HEK293 (cell line): ENCODE measurements around the gene CNRIP1.

ENCODE experiments used
- CTCF ChIP-seq: fragments of 450-650 bp; formaldehyde crosslinking; IDR thresholded peaks from 2 replicates; pipeline ENCODE4 v1.5.1; 2016; ENCODE audit warnings: missing biosample characterization, missing genetic modification characterization
- PATZ1 ChIP-seq: fragments of 450-650 bp; formaldehyde crosslinking; IDR thresholded peaks from 2 replicates; pipeline ENCODE4 v1.5.1; 2016; ENCODE audit warnings: missing biosample characterization, missing genetic modification characterization
- SCRT1 ChIP-seq: fragments of 450-650 bp; formaldehyde crosslinking; IDR thresholded peaks from 2 replicates; pipeline ENCODE4 v1.5.1; 2016; ENCODE audit warnings: missing biosample characterization, missing genetic modification characterization, borderline replicate concordance
- SCRT2 ChIP-seq: fragments of 450-650 bp; formaldehyde crosslinking; IDR thresholded peaks from 2 replicates; pipeline ENCODE4 v1.5.1; 2016; ENCODE audit warnings: missing biosample characterization, missing genetic modification characterization
- ZFP3 ChIP-seq: fragments of 450-650 bp; formaldehyde crosslinking; IDR thresholded peaks from 2 replicates; pipeline ENCODE4 v1.5.1; 2016; ENCODE audit warnings: low read depth, missing biosample characterization, missing genetic modification characterization
- ZNF10 ChIP-seq: fragments of 450-650 bp; formaldehyde crosslinking; IDR thresholded peaks from 2 replicates; pipeline ENCODE4 v1.5.1; 2017; ENCODE audit warnings: missing biosample characterization, missing genetic modification characterization
- ZNF114 ChIP-seq: fragments of 450-650 bp; formaldehyde crosslinking; IDR thresholded peaks from 2 replicates; pipeline ENCODE4 v1.5.0; 2017; ENCODE audit warnings: missing biosample characterization, missing genetic modification characterization
- ZNF350 ChIP-seq: fragments of 450-650 bp; formaldehyde crosslinking; IDR thresholded peaks from 2 replicates; pipeline ENCODE4 v1.5.0; 2017; ENCODE audit warnings: missing biosample characterization, mild to moderate bottlenecking, missing genetic modification characterization
- ZNF548 ChIP-seq: fragments of 450-650 bp; formaldehyde crosslinking; IDR thresholded peaks from 2 replicates; pipeline ENCODE4 v1.5.1; 2016; ENCODE audit warnings: missing biosample characterization, missing genetic modification characterization

GRCh38 chr2:68340226-68341061, 20.7 kb upstream of the CNRIP1 start:
- no peak for TF ChIP-seq CTCF (tag by site-specific recombination)
- no peak for TF ChIP-seq ZFP3 (tag by site-specific recombination)
- no peak for TF ChIP-seq ZNF548
- TF ChIP-seq SCRT1 (tag by site-specific recombination), result no peak
- no peak for TF ChIP-seq ZNF10 (tag by site-specific recombination)
- TF ChIP-seq ZNF114 (tag by site-specific recombination), result no peak
- no peak for TF ChIP-seq SCRT2 (tag by site-specific recombination)
- no peak for TF ChIP-seq ZNF350 (tag by site-specific recombination)
- no peak for TF ChIP-seq PATZ1
